GM19324 (cell line): Measurements from ENCODE around the gene WWC2.
"Not testable (repeated sequence)": the region's sequence is repeated elsewhere in the genome, so short reads cannot be mapped to it uniquely, and the experiment has no call there.

Source experiments
- ATAC-seq: cut with Tn5 transposase; IDR thresholded peaks from one replicate; pipeline ENCODE4 v1.9.1; 2021; ENCODE audit warnings: mild to moderate bottlenecking, moderate library complexity; ENCODE audit not compliant: unreplicated experiment, low FRiP score

WWC2 gene

GRCh38 chr4:183192571-183192970, 93.5 kb downstream of the WWC2 start:
- ATAC-seq = no peak

GRCh38 chr4:183193730-183194338, 94.8 kb downstream of the WWC2 start:
- not testable (repeated sequence) for ATAC-seq

- no peak for ATAC-seq
Measured at GRCh38 chr4:183195534-183195933, 96.5 kb downstream of the WWC2 start.

- ATAC-seq = no peak
Measured at GRCh38 chr4:183197140-183197539, 98.1 kb downstream of the WWC2 start.

GRCh38 chr4:183200453-183200852, 101.4 kb downstream of the WWC2 start:
- no peak for ATAC-seq

GRCh38 chr4:183201331-183201730, 102.3 kb downstream of the WWC2 start:
- no peak for ATAC-seq

- ATAC-seq = no peak
Measured at GRCh38 chr4:183202523-183202922, 103.5 kb downstream of the WWC2 start.

GRCh38 chr4:183204793-183205192, 105.7 kb downstream of the WWC2 start:
- ATAC-seq = no peak

GRCh38 chr4:183205193-183205592, 106.1 kb downstream of the WWC2 start:
- no peak for ATAC-seq

GRCh38 chr4:183205709-183206108, 106.7 kb downstream of the WWC2 start:
- no peak for ATAC-seq

- no peak for ATAC-seq
Measured at GRCh38 chr4:183211533-183211932, 112.5 kb downstream of the WWC2 start.

- no peak for ATAC-seq
Measured at GRCh38 chr4:183213996-183214395, 114.9 kb downstream of the WWC2 start.

GRCh38 chr4:183214912-183215488, 115.9 kb downstream of the WWC2 start:
- no peak for ATAC-seq

- ATAC-seq = no peak
Measured at GRCh38 chr4:183220236-183220635, 121.2 kb downstream of the WWC2 start.

GRCh38 chr4:183223053-183223452, 124.0 kb downstream of the WWC2 start:
- no peak for ATAC-seq

- ATAC-seq = no peak
Measured at GRCh38 chr4:183229397-183229796, 130.3 kb downstream of the WWC2 start.

- ATAC-seq = no peak
Measured at GRCh38 chr4:183240581-183241321, 141.7 kb downstream of the WWC2 start.

- no peak for ATAC-seq
Measured at GRCh38 chr4:183241322-183241640, 142.2 kb downstream of the WWC2 start.

GRCh38 chr4:183241721-183242151, 142.7 kb downstream of the WWC2 start:
- ATAC-seq = no peak

GRCh38 chr4:183242291-183242690, 143.2 kb downstream of the WWC2 start:
- no peak for ATAC-seq

- ATAC-seq = no peak
Measured at GRCh38 chr4:183244019-183244418, 145.0 kb downstream of the WWC2 start.

- ATAC-seq = no peak
Measured at GRCh38 chr4:183244506-183244905, 145.4 kb downstream of the WWC2 start.
